Fibroblast of skin of right quadriceps (primary cell): Measurements from ENCODE around the gene ABCD4.
A peak's percentile ranks its signal among the peaks of the same experiment; 100 is the strongest.

ENCODE experiments used
- DNase-seq: peaks from one replicate; pipeline ENCODE4 v3.0.0-alpha.2; 2013

ABCD4 gene

DNA sequence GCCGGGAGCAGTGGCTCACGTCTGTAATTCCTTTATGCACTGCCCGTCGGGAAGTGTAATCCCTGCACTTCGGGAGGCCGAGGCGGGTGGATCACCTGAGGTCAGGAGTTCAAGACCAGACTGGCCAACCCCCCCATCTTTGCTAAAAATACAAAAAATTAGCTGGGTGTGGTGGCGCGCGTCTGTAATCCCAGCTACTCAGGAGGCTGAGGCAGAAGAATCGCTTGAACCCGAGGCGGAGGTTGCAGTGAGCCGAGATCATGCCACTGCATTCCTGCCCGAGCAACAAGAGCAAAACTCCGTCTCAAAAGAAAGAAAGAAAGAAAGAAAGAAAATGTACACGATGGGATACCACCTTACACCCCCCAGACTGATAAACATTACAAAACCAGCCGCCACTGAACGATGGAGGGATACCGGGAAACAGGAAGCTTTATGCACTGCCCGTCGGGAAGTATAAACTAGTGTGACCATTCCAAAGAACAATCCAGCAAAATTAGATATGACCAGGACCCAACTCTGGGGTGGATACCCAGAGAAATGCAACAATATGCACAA, 1.1 kb downstream of the ABCD4 start:
- no peak for DNase-seq

DNA sequence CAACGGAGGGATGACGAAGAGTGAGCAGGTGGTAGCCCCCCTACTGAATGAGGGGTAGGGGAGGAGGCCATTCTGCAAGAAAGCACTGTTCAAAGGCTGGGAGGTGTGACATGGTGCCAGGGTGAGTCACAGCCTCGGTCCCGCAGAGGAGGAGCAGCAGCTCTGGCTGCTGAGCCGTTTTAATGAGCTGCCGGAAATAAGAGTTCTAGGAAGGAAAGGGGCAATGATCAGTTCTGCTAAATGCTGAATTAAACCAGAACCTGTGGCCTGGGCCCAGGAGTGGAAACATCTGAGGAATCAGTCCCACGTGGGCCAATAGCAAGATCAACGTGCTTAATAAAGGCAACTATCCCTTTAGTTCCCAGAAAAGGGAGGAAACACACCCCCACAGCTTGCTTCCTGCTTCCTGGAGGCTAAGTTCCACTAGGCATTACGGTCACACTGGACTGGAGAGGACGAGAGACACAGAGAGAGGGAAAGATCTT, 3.6 kb downstream of the ABCD4 start:
- DNase-seq = no peak

DNA sequence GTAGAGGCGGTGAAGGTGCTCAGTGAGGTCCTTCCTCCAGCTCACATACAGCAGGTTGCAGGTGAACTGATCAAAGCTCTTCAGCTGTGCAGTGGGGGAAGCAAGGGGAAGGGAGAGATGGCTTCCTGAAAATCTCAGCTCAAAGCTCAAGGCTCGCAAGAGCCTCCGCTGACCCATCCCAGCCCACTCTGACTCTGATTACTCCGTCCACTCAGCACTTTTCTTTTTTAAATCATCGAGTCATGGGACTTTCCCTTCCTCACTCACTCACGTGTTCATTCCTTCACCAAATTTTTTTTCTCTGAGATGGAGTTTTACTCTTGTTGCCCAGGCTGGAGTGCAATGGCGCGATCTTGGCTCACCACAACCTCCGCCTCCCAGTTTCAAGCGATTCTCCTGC, 4.7 kb downstream of the ABCD4 start:
- DNase-seq = no peak

DNA sequence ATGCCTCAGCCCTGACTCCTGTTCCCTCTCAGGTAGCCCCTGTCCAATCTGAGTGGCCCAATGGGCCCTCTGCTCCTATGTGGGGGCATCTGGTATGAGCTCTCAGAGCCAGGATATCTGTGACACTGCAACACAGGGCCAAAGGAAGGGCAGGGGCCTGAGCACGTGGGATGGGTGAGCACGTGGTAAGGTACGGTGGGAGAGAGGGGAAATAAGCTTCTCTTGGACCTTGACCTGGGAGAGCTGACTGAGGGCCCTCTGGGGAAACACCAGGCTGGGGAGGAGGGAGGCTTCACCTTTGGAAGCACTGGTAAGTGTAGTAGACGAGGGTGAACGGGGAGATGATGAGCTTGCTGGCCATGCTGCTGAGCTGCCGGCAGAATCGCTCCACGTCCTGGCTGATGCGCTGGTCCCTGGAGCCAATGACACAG, 6.7 kb downstream of the ABCD4 start:
- no peak for DNase-seq

DNA sequence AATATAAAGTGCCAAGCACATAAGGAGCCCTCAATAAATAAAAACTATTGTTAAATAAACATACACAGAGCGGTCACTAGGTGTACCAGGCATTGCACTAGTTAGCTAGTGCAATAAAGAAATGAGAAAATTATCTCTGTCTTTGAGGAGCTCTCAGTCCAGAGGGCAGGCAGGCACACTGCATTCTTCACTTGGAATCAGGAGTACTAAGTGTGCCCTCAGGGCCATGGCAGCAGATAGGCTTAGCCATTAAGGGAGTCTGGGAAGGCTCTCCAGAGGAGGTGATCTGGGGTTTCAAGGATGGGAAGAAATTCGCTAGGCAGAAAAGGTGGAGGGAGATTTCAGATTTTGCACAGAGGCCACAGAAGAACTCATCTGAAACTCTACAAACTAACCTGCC, 9.1 kb downstream of the ABCD4 start:
- DNase-seq = no peak

DNA sequence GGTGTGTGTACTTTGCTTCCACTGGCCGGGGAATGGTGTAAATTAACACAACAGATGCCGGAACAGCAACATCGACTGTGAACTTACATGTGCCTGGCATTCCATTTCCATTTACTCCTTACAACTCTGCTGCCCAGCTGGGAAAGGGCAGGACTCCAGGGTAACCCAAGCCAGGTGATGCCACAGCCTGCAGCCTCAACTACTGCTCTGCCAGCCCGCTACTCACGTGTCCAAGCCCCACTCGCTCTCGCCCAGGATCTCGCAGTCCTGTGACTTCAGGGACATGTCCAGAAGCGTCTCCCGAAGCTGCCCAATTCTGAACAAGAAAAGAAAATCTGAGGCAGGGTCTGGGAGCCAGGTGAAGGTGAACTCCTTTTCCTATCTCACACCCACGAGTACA, 10.7 kb downstream of the ABCD4 start:
- no peak for DNase-seq

DNA sequence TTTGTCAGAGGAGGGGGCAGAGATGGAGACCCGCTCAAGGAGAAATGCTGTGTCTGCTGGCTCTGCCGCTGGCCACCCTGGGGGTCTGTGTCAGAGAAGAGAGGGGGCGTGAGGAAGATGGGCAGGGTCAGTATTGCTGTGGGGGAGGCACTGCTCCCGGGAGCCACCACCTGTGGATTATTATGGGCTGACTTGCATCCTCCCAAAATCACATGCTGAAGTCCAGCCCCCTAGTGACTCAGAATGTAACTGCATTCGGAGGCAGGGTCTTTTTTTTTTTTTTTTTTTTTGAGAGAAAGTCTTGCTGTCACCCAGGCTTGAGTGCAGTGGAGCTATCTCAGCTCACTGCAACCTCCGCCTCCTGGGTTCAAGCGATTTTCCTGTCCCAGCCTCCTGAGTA, 12.3 kb downstream of the ABCD4 start:
- DNase-seq = peak; percentile 15

DNA sequence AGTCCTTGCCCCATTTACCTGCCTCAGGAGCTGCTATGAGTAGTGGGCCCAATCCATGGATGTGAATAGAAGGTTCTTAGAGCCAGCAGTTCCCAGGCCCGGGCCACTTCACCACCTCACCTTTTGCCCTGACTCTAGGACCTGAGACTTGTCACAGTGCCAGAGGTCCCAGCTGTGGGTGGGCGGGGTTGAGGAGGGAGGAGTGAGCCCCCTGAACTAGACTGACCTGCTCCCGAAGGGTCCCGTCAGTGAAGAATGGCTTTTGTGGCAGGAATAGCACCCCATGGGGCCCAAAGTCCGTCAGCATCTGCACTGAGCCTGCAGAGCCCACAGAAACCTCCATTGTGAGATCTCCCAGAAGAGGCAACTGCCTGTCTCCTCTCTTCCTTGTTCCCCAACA, 12.9 kb downstream of the ABCD4 start:
- DNase-seq = no peak

DNA sequence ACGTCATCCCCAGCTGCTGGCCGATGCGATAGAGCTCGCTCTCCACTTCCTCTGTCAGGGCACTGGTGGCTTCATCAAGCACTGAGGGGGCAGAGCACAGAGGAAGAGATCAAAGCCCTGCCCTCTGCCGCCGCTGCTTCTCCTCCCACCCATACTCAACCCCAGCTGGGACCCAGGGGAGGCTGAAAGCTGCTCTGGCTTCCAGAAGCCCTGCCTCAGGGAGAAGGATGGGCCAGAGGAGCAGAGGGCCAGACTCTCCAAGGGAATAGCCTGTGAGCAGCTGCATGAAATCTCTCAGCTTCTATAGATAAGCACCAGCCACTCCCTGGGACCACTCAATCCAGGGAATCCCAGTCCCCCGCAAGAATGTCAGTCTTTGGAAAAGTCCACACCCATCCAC, 16.0 kb downstream of the ABCD4 start:
- DNase-seq = no peak

DNA sequence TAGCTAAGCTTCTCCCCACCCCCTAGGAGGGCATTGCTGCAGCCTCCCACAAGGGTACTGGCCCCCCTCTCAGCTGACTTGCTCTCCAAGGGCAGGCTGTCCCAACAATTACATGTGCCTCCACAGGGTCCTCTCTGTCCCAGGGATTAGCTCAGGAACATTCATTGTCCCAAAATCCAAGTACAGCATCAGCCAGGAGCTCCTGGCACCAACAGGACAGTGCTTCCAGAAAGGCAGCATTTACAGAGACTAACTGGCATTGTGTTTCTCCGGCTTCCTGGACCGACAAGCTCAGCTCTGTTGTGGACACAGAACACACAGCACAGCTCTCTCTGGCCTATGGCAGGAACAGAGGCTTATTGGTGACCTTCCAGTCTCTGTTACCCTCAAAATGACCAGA, 21.7 kb downstream of the ABCD4 start:
- DNase-seq = no peak

DNA sequence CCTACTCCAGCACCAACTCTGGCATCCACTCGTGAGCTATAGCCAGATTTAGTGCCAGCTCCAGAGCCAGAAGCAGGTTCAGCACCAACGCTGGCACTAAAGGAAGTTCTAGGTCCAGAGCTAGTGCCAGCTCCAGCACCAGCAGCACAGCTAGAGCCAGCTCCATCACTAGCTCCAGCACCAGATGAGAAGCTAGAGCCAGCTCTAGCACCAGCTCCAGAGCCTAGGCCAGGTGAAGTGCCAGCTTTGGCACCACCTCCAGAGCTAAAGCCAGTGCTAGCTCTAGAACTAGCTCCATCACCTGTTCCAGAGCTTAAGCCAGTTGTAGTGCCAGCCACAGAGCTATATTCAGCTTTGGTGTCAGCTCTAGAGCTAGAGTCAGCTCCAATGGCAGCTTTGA, 24.7 kb downstream of the ABCD4 start:
- no peak for DNase-seq

DNA sequence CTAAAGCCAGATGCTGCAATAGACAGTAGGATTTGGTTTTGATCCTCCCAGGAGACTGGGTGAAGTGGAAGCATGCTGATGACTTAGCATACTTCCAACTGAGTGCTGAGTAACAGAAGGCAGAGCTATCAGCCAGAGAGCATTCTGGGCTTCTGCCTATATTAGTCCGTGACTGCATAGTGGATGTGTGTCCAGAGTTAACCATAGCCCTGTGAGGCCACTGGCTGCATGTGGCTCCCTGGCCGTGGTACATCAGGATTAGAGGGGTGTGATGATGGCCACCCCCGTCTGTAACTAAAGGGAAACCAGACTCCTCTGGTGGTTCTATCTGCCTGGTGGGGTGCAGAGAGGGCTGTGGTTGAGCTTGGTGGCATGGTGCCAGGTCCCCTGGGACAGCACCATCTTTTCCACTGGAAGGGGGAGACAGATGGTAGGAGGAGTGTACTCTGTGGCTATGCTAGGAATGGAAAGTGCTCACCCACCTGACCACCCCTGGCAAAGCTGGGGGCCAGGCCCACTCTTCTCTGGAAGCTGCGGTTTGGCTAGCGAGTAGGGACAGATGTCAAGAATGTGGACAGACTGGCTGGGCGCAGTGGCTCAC, 27.4 kb downstream of the ABCD4 start:
- DNase-seq = peak; percentile 90

DNA sequence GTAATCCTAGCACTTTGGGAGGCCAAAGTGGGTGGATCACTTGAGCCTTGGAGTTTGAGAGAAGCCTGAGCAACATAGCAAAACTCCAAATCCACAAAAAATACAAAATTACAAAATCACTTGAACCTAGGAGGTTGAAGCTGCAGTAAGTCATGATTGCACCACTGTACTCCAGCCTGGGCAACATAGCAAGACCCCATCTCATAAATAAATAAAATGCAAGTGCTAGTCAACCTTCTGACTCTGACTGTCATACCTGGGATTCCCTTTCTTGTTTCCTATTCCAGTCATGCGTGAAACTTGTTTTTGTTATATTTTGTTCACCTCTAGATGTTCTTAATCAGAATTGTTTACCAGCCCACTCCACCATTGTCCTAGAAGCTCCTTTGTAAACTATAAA, 31.4 kb downstream of the ABCD4 start:
- DNase-seq = no peak

DNA sequence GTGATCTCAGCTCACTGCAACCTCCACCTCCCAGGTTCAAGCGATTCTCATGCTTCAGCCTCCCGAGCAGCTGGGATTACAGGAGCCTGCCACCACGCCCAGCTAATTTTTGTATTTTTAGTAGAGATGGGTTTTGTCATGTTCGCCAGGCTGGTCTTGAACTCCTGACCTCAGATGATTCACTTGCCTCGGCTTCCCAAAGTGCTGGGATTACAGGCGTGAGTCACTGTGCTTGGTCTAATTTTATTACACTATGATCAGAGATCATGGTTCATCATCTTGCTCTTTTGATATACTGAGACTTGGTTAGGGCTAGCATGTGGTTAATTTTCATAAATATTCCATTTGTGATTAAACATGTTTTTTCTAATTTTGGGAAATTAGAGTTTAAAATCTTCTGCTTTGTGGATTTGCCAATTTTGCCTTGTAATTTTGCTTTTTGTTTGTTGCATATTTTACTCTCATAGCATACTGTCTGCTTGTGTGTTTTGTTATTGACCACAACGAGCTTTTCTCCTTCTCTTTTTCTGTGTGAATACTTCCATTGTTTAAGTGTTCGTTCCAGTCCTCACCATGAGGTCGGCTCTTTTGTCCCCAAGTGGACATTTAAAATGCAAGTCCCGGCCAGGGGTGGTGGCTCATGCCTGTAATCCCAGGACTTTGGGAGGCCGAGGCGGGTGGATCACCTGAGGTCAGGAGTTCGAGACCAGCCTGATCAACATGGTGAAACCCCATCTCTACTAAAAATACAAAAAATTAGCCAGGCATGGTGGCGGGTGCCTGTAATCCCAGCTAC, 32.2 kb downstream of the ABCD4 start:
- DNase-seq = peak; percentile 80

DNA sequence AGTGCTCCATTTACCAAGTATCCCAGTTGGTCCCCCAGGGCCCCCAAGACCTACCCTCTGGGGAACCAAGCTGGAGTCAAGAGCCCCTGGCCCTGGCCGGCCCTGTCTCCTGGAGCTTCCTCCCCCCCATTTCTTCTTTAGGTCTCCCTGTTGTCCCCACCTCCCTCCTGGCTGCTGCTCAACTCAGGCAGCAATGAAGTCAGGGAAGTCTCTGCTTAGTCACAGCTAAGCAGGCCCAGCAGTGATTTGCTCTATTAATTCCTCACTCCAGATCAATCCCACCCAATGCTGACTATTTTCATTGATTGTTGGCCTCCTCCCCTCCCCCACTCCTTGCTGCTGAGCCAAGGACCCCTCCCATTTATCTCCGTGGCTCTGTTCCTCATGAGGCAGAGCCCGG, 35.1 kb downstream of the ABCD4 start:
- no peak for DNase-seq

DNA sequence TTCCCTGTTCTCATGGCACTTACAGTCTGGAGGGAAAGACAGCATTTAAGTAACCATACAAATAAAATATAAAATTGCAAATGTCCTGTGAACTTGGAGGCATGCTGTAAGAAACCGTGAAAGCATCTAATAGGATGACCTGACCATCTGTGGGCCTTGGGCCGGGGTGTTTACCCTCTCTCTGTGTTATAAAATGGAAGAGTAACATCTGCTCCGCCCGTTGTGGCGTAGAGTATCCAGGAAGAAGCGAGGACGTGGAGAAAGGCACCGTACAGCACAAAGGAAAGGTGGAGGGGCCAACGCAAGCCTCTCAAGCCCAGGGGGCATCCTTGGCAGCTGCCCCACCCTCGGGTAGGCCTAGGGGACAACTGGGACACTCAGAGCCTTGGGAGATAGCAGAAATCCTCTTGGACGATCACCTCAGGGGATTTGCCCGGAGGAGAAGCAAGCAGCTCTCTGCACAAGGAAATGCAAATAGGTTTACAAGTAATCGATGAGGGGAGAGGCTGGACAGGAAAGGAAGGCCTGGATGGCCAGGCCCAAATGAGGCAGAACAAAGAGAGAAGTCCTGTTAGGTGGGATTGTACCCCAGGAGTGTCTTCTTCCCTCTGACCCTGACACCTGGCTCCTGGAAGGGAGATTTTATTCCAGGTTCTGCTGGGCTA, 37.3 kb downstream of the ABCD4 start:
- DNase-seq = no peak

DNA sequence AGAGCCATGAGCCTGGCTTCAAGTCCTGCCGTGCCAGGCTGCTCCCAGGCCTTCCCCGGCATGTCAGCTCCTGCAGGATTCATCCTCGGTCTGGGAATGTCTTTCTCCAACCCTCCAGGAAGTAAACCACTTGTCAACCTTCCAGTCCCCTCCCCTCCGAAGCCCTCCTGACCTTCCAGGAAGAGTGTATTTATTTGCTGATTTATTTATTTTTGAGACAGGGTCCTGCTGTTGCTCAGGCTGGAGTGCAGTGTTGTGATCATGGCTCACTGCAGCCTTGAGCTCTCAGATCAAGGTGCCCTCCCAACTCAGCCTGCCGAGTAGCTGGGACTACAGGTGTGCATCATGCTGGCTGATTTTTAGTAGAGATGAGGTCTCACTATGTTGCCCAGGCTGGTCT, 38.8 kb downstream of the ABCD4 start:
- DNase-seq = no peak

DNA sequence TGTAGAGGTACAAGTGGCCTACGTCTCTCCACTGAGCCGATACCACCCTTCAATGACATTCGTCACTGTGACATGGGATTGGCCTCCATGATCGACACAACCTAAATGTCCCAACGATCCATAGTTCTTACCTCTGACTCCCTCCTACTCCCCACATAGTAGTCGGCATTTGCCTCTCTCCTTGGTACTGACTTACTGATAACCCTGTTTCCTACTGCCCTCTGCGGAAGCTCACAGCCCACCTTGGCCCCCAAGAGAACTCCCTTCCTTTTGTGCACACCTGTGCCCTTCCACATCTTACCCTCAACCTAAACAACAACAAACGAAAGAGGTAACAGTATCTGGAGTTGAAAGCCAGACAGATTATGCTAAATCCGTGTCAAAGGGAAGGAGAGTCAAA, 39.6 kb downstream of the ABCD4 start:
- DNase-seq = no peak

DNA sequence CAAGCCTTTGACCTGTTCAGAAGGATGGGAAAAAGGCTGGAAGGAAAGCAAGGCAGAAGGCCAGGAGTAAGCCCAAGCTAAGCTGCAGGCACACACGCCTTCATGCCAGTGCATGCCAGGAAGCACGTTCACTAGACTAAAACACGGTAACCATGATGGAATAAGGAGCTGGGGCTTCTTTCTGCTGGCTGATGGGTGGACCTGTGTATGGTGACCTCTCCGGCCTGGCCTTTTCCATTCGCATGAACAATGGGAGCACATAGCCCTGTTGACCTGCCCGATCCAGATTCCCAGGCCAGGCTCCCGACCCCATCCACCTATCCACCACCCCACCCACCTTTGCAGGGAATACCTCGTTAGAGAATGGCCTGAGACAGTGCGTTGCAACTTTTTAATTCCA, 40.7 kb downstream of the ABCD4 start:
- no peak for DNase-seq

DNA sequence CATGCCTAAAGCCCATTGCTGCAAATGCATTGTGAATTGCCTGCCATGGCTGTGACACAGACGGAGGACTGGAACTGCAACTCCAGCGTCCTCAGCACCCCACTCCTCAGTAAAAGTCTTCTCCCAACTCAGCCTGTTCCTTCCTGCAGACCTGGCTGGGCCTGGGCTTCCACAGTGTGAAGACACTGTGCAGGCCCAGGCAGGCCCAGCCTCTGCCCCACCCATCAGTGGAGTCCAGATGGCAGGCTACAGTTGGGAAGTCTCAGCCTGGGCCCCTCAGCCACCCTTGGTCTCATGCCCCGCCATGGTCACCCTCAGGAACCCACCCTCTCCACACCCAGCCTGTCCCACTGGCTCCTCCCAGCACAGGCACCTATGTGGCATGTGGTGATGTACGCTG, 41.4 kb downstream of the ABCD4 start:
- no peak for DNase-seq

DNA sequence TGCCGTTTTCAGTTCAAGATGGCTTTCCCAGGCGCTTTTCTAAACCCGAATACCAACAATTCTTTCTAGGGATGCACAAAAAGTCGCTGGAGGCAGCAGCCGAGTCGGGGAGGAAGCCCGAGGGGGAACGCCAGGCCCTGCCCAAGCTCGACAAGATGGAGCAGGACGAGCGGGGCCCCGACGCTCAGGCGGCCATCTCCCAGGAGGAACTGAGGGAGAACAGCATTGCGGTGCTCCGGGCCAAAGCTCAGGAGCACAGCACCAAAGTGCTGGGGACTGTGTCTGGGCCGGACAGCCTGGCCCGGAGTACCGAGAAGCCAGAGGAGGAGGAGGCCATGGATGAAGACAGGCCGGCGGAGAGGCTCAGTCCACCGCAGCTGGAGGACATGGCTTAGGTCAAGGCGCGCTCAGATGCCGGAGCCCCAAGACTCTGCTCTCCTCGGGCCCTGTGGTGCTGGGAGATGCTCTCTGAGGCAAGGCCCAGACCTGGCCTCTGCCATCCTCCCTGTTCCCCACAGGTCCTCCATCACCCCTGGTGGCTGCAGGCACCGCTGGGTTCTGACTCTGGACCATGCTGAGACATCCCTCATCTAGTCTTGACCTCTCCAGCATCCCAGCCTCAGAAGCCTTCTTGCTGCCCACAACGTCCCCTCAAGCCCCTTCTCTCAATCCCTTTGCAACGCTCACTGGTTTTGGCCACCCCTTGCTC, 42.1 kb downstream of the ABCD4 start:
- DNase-seq = no peak

DNA sequence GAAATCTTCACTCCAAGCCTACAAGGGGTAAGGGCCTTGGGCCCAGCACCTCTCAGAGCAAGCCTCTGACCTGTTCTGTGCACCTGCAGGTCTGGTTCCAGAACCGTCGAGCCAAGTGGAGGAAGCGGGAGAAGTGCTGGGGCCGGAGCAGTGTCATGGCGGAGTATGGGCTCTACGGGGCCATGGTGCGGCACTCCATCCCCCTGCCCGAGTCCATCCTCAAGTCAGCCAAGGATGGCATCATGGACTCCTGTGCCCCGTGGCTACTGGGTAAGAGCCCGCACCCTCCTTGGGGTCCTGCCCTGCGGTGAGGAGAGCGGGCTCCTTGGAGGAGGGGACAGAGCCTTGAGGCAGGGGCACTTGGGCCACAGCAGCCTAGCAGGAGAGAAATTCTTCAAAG, 43.2 kb downstream of the ABCD4 start:
- DNase-seq = no peak

DNA sequence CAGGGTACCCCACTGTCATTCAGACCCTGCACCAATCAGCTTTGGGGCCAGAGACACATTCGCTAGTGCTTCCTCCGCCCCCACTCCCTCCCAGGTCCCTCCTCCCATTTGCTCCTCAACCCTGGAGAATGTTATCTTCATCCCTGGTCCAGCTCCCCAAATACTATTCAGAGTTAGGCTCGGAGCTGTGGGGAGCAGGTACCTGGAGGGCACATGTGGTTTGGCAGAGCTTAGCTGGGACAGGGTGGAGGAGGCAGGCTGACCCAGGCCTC, 44.0 kb downstream of the ABCD4 start:
- DNase-seq = no peak
